HepG2 (cell line): Measurements from ENCODE around the gene CPE. TPM values are rescaled to one million over a fixed set of nuclear protein-coding genes. Genes with fewer than 3 reads are reported as not detected.
A peak's percentile ranks its signal among the peaks of the same experiment; 100 is the strongest.

Source experiments
- ATF1 ChIP-seq: IDR thresholded peaks from 2 replicates; pipeline ENCODE4 v1.6.1; 2016; ENCODE audit warnings: mild to moderate bottlenecking, control low read depth
- HCFC1 ChIP-seq: fragments of 150-350 bp; IDR thresholded peaks from 2 replicates; pipeline ENCODE4 v1.6.1; 2014; ENCODE audit warnings: low read depth, low read length
- HNRNPLL ChIP-seq: fragments of 200-400 bp; formaldehyde crosslinking; IDR thresholded peaks from 2 replicates; pipeline ENCODE4 v1.6.1; 2017; ENCODE audit warnings: mild to moderate bottlenecking, low read depth, low read length; ENCODE audit not compliant: poor library complexity, severe bottlenecking
- PITX1 ChIP-seq: sonication (generic); formaldehyde crosslinking; IDR thresholded peaks from 2 replicates; pipeline ENCODE4 v1.5.1; 2020; ENCODE audit warnings: mild to moderate bottlenecking, missing genetic modification reagents
- SMYD3 ChIP-seq: sonication (generic); formaldehyde crosslinking; IDR thresholded peaks from 2 replicates; pipeline ENCODE4 v1.8.1; 2023; ENCODE audit warnings: mild to moderate bottlenecking, missing genetic modification reagents
- TCF7 ChIP-seq: sonication (generic); IDR thresholded peaks from 2 replicates; pipeline ENCODE4 v1.6.1; 2016; ENCODE audit warnings: antibody characterized with exemption, low read depth
- U2AF2 ChIP-seq: fragments of 200-400 bp; formaldehyde crosslinking; IDR thresholded peaks from 2 replicates; pipeline ENCODE4 v1.6.1; 2017; ENCODE audit warnings: low read depth, mild to moderate bottlenecking, low read length
- ZFP36L2 ChIP-seq: sonication (generic); formaldehyde crosslinking; IDR thresholded peaks from 2 replicates; pipeline ENCODE4 v1.4.0; 2020; ENCODE audit warnings: missing genetic modification reagents
- ZNF572 ChIP-seq: sonication (generic); formaldehyde crosslinking; IDR thresholded peaks from 2 replicates; pipeline ENCODE4 v1.5.1; 2020; ENCODE audit warnings: mild to moderate bottlenecking, missing genetic modification reagents
- ZNF670 ChIP-seq: sonication (generic); formaldehyde crosslinking; IDR thresholded peaks from 2 replicates; pipeline ENCODE4 v1.8.0; 2022; ENCODE audit warnings: mild to moderate bottlenecking, missing genetic modification reagents, borderline replicate concordance
- polyA plus RNA-seq, 8 experiments: library from polyadenylated mRNA; depleted of rRNA in 3 of 8; stranded (reverse) in 7 of 8; unstranded in 1 of 8; fragments of >200 nt; fragmentation: Illumina TruSeq in 4 of 8; extraction: Trizol in 4 of 8; gene quantifications; 2 replicates each; pipeline versions ENCODE4 v1.2.1 to v1.2.3, GENCODE V29; 2011 to 2016; ENCODE audit warnings: low read depth in 4 of 8, missing spikeins in 1 of 8, mixed read lengths in 1 of 8; ENCODE audit not compliant: insufficient read depth in 1 of 8
- total RNA-seq, 5 experiments: library from RNA; depleted of rRNA; stranded (reverse); fragments of >200 nt; fragmentation: Illumina TruSeq; extraction: Trizol; gene quantifications; 2 replicates each; pipeline ENCODE4 v1.2.3, GENCODE V29; 2016; ENCODE audit warnings: low read depth in 1 of 5
- TF ChIP-seq, protein P1 (sequence below): sonication (generic); formaldehyde crosslinking; IDR thresholded peaks from 2 replicates; pipeline ENCODE4 v1.4.0; 2020; ENCODE audit warnings: missing genetic modification reagents, borderline replicate concordance
- TF ChIP-seq, protein P2 (sequence below): sonication (generic); formaldehyde crosslinking; IDR thresholded peaks from 2 replicates; pipeline ENCODE4 v1.9.0; 2021; ENCODE audit warnings: mild to moderate bottlenecking, missing genetic modification reagents
- TF ChIP-seq, protein P3 (sequence below), 2 experiments: sonication (generic) in 1 of 2; formaldehyde crosslinking in 1 of 2; IDR thresholded peaks; 2 replicates each; pipeline versions ENCODE4 v1.5.1 to v1.6.1; 2011 to 2020; ENCODE audit warnings: borderline replicate concordance in 1 of 2, low read depth in 1 of 2, low read length in 1 of 2, mild to moderate bottlenecking in 1 of 2, missing genetic modification reagents in 1 of 2, moderate library complexity in 1 of 2
- TF ChIP-seq, protein P4 (sequence below): sonication (generic); formaldehyde crosslinking; IDR thresholded peaks from 2 replicates; pipeline ENCODE4 v1.4.0; 2020; ENCODE audit warnings: missing genetic modification reagents, mild to moderate bottlenecking, borderline replicate concordance

CPE gene
- total and polyA plus RNA-seq, 2 of the 13 experiments (the other 11 are each of a cell fraction or from before 2014, with no cell fraction given), result 268 to 852 TPM

DNA sequence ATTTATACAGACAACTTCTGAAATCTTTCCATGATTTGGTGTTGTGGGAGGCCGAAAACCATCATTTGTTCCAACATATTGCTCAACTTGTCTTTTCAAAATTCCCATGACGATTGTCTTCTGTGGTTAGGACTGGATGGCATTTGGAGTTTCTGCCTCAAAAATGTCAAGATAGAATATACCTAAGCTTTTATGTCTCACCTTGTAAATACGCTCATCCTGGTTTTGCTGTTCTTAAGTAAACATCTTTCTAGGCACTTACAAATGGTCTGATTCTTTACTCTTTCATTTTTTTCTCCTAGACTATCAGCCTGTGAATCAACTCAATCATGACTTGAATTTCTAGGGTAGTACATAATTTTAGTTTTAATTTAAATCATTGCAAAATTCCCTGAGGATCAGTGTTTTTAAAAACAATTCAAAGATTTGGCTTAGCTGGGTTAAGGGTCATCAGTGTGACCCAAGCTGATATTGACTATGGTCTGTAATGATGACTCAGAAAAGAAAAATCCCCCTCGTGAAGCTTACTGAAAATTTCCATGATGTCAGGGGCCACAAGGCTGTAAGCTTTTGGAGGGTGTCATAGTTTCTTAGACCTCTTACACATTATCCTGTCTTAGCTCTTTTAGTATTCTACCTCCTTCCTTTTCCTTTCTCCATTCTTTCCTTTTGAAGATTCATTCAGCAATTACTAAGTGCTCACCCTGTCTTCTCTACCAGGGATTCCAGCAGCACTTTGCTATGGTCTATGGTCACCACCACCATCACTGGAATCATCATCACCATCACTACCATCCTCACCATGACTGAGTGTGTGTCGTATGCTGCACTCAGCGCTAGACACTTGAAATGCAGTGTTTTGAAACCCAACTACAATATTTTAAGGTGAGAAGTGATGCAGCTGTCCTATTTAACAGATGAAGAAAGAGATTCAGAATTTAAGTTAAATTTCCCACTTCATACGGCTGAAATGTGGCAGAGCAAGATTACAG lies 124.4 kb downstream of the CPE start (continued):
- TF ChIP-seq, protein P1, sequence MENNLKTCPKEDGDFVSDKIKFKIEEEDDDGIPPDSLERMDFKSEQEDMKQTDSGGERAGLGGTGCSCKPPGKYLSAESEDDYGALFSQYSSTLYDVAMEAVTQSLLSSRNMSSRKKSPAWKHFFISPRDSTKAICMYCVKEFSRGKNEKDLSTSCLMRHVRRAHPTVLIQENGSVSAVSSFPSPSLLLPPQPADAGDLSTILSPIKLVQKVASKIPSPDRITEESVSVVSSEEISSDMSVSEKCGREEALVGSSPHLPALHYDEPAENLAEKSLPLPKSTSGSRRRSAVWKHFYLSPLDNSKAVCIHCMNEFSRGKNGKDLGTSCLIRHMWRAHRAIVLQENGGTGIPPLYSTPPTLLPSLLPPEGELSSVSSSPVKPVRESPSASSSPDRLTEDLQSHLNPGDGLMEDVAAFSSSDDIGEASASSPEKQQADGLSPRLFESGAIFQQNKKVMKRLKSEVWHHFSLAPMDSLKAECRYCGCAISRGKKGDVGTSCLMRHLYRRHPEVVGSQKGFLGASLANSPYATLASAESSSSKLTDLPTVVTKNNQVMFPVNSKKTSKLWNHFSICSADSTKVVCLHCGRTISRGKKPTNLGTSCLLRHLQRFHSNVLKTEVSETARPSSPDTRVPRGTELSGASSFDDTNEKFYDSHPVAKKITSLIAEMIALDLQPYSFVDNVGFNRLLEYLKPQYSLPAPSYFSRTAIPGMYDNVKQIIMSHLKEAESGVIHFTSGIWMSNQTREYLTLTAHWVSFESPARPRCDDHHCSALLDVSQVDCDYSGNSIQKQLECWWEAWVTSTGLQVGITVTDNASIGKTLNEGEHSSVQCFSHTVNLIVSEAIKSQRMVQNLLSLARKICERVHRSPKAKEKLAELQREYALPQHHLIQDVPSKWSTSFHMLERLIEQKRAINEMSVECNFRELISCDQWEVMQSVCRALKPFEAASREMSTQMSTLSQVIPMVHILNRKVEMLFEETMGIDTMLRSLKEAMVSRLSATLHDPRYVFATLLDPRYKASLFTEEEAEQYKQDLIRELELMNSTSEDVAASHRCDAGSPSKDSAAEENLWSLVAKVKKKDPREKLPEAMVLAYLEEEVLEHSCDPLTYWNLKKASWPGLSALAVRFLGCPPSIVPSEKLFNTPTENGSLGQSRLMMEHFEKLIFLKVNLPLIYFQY (CRISPR knock-in tag), result no peak
- no peak for TF ChIP-seq HNRNPLL
- TF ChIP-seq U2AF2, result no peak
- TF ChIP-seq TCF7, result peak; percentile 50
- TF ChIP-seq ZFP36L2 (CRISPR knock-in tag), result no peak
- TF ChIP-seq HCFC1, result no peak
- TF ChIP-seq PITX1, result no peak
- TF ChIP-seq SMYD3, result no peak
- no peak for TF ChIP-seq ZNF670 (CRISPR knock-in tag)
- TF ChIP-seq, protein P2, sequence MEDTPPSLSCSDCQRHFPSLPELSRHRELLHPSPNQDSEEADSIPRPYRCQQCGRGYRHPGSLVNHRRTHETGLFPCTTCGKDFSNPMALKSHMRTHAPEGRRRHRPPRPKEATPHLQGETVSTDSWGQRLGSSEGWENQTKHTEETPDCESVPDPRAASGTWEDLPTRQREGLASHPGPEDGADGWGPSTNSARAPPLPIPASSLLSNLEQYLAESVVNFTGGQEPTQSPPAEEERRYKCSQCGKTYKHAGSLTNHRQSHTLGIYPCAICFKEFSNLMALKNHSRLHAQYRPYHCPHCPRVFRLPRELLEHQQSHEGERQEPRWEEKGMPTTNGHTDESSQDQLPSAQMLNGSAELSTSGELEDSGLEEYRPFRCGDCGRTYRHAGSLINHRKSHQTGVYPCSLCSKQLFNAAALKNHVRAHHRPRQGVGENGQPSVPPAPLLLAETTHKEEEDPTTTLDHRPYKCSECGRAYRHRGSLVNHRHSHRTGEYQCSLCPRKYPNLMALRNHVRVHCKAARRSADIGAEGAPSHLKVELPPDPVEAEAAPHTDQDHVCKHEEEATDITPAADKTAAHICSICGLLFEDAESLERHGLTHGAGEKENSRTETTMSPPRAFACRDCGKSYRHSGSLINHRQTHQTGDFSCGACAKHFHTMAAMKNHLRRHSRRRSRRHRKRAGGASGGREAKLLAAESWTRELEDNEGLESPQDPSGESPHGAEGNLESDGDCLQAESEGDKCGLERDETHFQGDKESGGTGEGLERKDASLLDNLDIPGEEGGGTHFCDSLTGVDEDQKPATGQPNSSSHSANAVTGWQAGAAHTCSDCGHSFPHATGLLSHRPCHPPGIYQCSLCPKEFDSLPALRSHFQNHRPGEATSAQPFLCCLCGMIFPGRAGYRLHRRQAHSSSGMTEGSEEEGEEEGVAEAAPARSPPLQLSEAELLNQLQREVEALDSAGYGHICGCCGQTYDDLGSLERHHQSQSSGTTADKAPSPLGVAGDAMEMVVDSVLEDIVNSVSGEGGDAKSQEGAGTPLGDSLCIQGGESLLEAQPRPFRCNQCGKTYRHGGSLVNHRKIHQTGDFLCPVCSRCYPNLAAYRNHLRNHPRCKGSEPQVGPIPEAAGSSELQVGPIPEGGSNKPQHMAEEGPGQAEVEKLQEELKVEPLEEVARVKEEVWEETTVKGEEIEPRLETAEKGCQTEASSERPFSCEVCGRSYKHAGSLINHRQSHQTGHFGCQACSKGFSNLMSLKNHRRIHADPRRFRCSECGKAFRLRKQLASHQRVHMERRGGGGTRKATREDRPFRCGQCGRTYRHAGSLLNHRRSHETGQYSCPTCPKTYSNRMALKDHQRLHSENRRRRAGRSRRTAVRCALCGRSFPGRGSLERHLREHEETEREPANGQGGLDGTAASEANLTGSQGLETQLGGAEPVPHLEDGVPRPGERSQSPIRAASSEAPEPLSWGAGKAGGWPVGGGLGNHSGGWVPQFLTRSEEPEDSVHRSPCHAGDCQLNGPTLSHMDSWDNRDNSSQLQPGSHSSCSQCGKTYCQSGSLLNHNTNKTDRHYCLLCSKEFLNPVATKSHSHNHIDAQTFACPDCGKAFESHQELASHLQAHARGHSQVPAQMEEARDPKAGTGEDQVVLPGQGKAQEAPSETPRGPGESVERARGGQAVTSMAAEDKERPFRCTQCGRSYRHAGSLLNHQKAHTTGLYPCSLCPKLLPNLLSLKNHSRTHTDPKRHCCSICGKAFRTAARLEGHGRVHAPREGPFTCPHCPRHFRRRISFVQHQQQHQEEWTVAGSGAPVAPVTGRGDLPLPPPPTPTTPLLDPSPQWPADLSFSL (CRISPR knock-in tag), result no peak
- TF ChIP-seq, protein P3, sequence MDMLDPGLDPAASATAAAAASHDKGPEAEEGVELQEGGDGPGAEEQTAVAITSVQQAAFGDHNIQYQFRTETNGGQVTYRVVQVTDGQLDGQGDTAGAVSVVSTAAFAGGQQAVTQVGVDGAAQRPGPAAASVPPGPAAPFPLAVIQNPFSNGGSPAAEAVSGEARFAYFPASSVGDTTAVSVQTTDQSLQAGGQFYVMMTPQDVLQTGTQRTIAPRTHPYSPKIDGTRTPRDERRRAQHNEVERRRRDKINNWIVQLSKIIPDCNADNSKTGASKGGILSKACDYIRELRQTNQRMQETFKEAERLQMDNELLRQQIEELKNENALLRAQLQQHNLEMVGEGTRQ (IDR thresholded peaks at IDR 0.05; ENCODE audit: low read depth, low read length), result no peak
- TF ChIP-seq, protein P3 (CRISPR knock-in tag; IDR thresholded peaks at IDR 0.05; ENCODE audit: borderline replicate concordance), result no peak
- TF ChIP-seq ZNF572 (CRISPR knock-in tag), result no peak
- TF ChIP-seq, protein P4, sequence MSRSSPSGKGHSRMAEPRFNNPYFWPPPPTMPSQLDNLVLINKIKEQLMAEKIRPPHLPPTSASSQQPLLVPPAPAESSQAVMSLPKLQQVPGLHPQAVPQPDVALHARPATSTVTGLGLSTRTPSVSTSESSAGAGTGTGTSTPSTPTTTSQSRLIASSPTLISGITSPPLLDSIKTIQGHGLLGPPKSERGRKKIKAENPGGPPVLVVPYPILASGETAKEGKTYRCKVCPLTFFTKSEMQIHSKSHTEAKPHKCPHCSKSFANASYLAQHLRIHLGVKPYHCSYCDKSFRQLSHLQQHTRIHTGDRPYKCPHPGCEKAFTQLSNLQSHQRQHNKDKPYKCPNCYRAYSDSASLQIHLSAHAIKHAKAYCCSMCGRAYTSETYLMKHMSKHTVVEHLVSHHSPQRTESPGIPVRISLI (CRISPR knock-in tag), result no peak
- TF ChIP-seq ATF1 (CRISPR knock-in tag), result peak; percentile 74
